GM12892 (cell line): ENCODE measurements around the gene PNP.

Experiments
- POLR2A ChIP-seq: IDR thresholded peaks from 2 replicates; pipeline ENCODE4 v1.6.1; 2011; ENCODE audit warnings: low read depth, low read length, control low read depth
- POLR2AphosphoS5 ChIP-seq: IDR thresholded peaks from 2 replicates; pipeline ENCODE4 v1.6.1; 2011; ENCODE audit warnings: low read depth, low read length, control low read depth
- TAF1 ChIP-seq: IDR thresholded peaks from 2 replicates; pipeline ENCODE4 v1.6.1; 2011; ENCODE audit warnings: low read depth, mild to moderate bottlenecking, control low read depth, low read length, borderline replicate concordance

DNA sequence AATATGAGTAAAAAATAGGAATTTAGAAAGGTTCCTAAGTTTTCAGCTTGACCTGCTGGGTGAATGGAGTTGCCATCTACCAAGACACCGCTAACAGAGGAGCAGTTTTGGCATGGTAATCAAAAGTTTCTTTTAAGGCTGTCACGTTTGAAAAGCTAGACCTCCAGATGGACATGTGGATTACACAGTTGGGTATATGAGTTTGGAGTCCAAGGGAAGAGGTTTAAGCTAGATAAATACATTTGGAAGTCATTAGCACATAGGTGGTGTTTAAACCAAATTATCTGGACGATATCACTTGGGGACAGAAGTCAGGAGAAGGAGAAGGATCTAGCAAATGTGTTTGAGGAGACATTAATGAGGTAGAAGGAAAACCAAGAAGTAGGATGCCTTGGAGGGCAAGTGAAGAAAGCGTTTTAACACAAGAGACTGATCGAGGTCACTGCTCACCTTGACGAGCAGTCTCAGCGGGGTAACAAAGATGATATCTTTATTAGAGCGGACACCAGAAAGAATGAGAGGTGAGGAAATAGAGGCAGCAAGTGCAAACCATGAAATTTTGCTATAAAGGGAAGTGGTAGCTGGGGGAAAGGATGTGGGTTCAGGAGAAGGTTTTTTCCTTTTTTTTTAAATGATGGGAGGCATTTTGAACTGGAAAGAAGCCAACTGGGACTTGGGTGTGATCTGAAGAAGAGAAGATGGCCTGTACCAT is 17.6 kb downstream of the PNP start:
- TF ChIP-seq POLR2A (no peak), POLR2AphosphoS5 (no peak), TAF1 (no peak)
